ENCODE data around the gene NPAS2.

DNA sequence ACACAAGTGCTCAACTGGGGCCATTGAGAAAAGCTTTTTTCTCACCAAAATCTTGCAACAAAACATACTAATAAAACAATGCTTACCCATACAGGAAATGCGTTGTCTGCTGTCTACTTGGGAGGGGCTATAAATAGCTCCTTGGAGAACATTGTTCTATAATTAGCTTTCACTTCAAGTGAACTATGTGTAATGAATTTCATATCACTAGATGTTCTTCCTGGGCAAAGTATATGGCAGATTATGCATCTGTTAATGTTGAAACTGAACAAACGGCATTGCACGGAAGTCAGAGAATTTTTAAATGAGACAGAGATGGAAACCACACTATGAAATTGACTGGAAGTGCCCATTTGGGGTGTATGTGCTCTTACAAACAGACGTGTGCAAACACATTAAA lies 6.4 kb upstream of the NPAS2 start:
- TF ChIP-seq, protein P1, sequence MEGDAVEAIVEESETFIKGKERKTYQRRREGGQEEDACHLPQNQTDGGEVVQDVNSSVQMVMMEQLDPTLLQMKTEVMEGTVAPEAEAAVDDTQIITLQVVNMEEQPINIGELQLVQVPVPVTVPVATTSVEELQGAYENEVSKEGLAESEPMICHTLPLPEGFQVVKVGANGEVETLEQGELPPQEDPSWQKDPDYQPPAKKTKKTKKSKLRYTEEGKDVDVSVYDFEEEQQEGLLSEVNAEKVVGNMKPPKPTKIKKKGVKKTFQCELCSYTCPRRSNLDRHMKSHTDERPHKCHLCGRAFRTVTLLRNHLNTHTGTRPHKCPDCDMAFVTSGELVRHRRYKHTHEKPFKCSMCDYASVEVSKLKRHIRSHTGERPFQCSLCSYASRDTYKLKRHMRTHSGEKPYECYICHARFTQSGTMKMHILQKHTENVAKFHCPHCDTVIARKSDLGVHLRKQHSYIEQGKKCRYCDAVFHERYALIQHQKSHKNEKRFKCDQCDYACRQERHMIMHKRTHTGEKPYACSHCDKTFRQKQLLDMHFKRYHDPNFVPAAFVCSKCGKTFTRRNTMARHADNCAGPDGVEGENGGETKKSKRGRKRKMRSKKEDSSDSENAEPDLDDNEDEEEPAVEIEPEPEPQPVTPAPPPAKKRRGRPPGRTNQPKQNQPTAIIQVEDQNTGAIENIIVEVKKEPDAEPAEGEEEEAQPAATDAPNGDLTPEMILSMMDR (conservative IDR thresholded peaks at IDR 0.05) = no peak
- TF ChIP-seq ZFX (IDR thresholded peaks at IDR 0.05) = no peak

Measured in C4-2B (cell line).